ENCODE measurements around the gene GMCL1. TPM values are rescaled to one million over a fixed set of nuclear protein-coding genes. Genes with fewer than 3 reads are reported as not detected.

Gene GMCL1
- total RNA-seq, 4 donors from 2014 or later = 9.3 to 15.0 (median 14.4) TPM

- 0% methylated on average over 11 of the region's 56 CpGs for WGBS
- H3K27me3 ChIP-seq = no peaks in the 10 kb centered on the region
Observed at GRCh38 chr2:69914164-69914949, 84.9 kb downstream of the GMCL1 start.

GRCh38 chr2:69914950-69915945 lies 85.8 kb downstream of the GMCL1 start, which contains the start of gene MXD1:
MXD1 (plus strand) TSS chr2:69915109; CDS start chr2:69915331, 222 bp downstream.
- peak within 1 kb of the TSS; percentile 96 for H3K27ac ChIP-seq
- peaks cover 15% of the 10 kb centered on the region for H3K36me3 ChIP-seq
- WGBS = under 1% methylated on average over 19 of the region's 81 CpGs
- no peaks in the 10 kb centered on the region for H3K27me3 ChIP-seq
- DNase-seq (ENCODE audit: low spot score in 2 of 2) = no peak
- TF ChIP-seq POLR2AphosphoS5 (IDR thresholded peaks at IDR 0.05) (peak in 1 of 3 donors; percentile 41), EP300 (IDR thresholded peaks at IDR 0.05) (no peak), POLR2A (IDR thresholded peaks at IDR 0.05) (peak; percentile 87 to 97)
- H3K9me3 ChIP-seq = no peaks in the 10 kb centered on the region
- H3K4me1 ChIP-seq = peaks cover 43% of the 10 kb centered on the region
- H3K4me3 ChIP-seq = peak within 1 kb of the TSS; percentile 88

More at GRCh38 chr2:69914164-69914949, 84.9 kb downstream of the GMCL1 start:
- Histone ChIP-seq H3K36me3 (peaks cover 12% of the 10 kb centered on the region), H3K27ac (peak overlapping the region; percentile 96), H3K4me3 (peak overlapping the region; percentile 88), H3K9me3 (no peaks in the 10 kb centered on the region), H3K4me1 (peaks cover 43% of the 10 kb centered on the region)
- DNase-seq (ENCODE audit: low spot score in 2 of 2) = peak; percentile 100
- peak in 1 of 2 donors; percentile 89 for TF ChIP-seq POLR2A (IDR thresholded peaks at IDR 0.05)
- no peak for TF ChIP-seq EP300 (IDR thresholded peaks at IDR 0.05)
- peak; percentile 77 to 98 (median 89) for TF ChIP-seq POLR2AphosphoS5 (IDR thresholded peaks at IDR 0.05)

GRCh38 chr2:69916106-69916505 lies 86.6 kb downstream of the GMCL1 start:
- H3K36me3 ChIP-seq = peaks cover 16% of the 10 kb centered on the region
- H3K27me3 ChIP-seq = no peaks in the 10 kb centered on the region
- no peak for TF ChIP-seq CTCF (IDR thresholded peaks at IDR 0.05)
- no peak for TF ChIP-seq POLR2AphosphoS5 (IDR thresholded peaks at IDR 0.05)
- no peak for TF ChIP-seq POLR2A (IDR thresholded peaks at IDR 0.05)
- no peak for TF ChIP-seq EP300 (IDR thresholded peaks at IDR 0.05)
- H3K4me3 ChIP-seq = peak overlapping the region; percentile 88
- 36% methylated on average over 2 of the region's 2 CpGs for WGBS
- no peaks in the 10 kb centered on the region for H3K9me3 ChIP-seq
- DNase-seq (ENCODE audit: low spot score in 2 of 2) = no peak
- H3K27ac ChIP-seq = peak overlapping the region; percentile 92
- peaks cover 43% of the 10 kb centered on the region for H3K4me1 ChIP-seq

GRCh38 chr2:69917852-69918251 lies 88.4 kb downstream of the GMCL1 start:
- Histone ChIP-seq H3K9me3 (no peaks in the 10 kb centered on the region), H3K27me3 (no peaks in the 10 kb centered on the region), H3K36me3 (peaks cover 33% of the 10 kb centered on the region), H3K4me1 (peaks cover 41% of the 10 kb centered on the region), H3K27ac (no peak overlapping the region), H3K4me3 (no peak overlapping the region)
- WGBS = 49% methylated on average over 3 of the region's 3 CpGs
- no peak for DNase-seq (ENCODE audit: low spot score in 2 of 2)
- no peak for TF ChIP-seq CTCF (IDR thresholded peaks at IDR 0.05)
- no peak for TF ChIP-seq POLR2AphosphoS5 (IDR thresholded peaks at IDR 0.05)
- TF ChIP-seq POLR2A (IDR thresholded peaks at IDR 0.05) = no peak
- TF ChIP-seq EP300 (IDR thresholded peaks at IDR 0.05) = no peak

- Histone ChIP-seq H3K27ac (no peak overlapping the region), H3K27me3 (no peaks in the 10 kb centered on the region), H3K4me1 (peaks cover 40% of the 10 kb centered on the region), H3K9me3 (no peaks in the 10 kb centered on the region), H3K4me3 (no peak overlapping the region), H3K36me3 (peaks cover 39% of the 10 kb centered on the region)
- TF ChIP-seq POLR2A (IDR thresholded peaks at IDR 0.05) (no peak), CTCF (IDR thresholded peaks at IDR 0.05) (no peak), POLR2AphosphoS5 (IDR thresholded peaks at IDR 0.05) (no peak), EP300 (IDR thresholded peaks at IDR 0.05) (no peak)
- 49% methylated on average over 3 of the region's 3 CpGs for WGBS
- DNase-seq (ENCODE audit: low spot score in 2 of 2) = no peak
Observed at GRCh38 chr2:69918401-69918800, 88.9 kb downstream of the GMCL1 start.
